ENCODE measurements around the gene MMP15. TPM values are rescaled to one million over a fixed set of nuclear protein-coding genes. Genes with fewer than 3 reads are reported as not detected.

Gene MMP15
- total RNA-seq, 2 experiments from 2014 or later, result 0.25 to 0.63 TPM

DNA sequence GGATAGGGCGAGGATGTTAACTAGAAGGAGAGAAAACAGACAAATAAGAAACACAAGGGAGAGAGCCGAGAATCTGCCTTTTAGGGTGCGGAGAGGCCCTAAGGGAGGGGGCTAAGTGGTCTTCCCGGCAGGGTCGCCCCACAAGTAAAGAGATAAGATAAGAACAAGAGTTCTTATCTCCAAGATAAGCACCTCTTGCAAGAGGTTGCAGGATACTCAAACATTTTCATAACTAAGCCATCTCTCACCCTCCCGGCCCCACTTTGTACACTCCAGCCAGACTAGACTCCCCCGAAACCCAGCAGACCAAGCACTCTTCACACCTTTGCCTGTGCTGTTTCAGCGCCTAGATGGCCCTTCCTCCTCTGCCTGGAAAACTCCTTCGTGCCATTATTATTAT lies 39.4 kb upstream of the MMP15 start:
- ATAC-seq (no peak), DNase-seq (no peak)
- Mint-ChIP-seq H3K4me1 (ENCODE audit: low read depth) (peaks cover 5% of the 10 kb centered on the region), H3K36me3 (ENCODE audit: low read depth) (no peaks in the 10 kb centered on the region), H3K9me3 (no peaks in the 10 kb centered on the region), H3K27ac (no peak overlapping the region), H3K4me3 (peak overlapping the region; percentile 83), H3K27me3 (no peaks in the 10 kb centered on the region)
- intact Hi-C loops (cut with micrococcal nuclease), result no loop called here
- ChIA-PET POLR2A (no interaction called here), CTCF (interaction anchor here (2.3 kb wide), 1 partner anchor 14 kb away, joined by 6 read pairs; no protein-coding TSS in a partner anchor)
- TF ChIP-seq, protein P1, sequence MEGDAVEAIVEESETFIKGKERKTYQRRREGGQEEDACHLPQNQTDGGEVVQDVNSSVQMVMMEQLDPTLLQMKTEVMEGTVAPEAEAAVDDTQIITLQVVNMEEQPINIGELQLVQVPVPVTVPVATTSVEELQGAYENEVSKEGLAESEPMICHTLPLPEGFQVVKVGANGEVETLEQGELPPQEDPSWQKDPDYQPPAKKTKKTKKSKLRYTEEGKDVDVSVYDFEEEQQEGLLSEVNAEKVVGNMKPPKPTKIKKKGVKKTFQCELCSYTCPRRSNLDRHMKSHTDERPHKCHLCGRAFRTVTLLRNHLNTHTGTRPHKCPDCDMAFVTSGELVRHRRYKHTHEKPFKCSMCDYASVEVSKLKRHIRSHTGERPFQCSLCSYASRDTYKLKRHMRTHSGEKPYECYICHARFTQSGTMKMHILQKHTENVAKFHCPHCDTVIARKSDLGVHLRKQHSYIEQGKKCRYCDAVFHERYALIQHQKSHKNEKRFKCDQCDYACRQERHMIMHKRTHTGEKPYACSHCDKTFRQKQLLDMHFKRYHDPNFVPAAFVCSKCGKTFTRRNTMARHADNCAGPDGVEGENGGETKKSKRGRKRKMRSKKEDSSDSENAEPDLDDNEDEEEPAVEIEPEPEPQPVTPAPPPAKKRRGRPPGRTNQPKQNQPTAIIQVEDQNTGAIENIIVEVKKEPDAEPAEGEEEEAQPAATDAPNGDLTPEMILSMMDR (IDR thresholded peaks at IDR 0.05), result no peak

GRCh38 chr16:57987441-57988177 lies 37.9 kb upstream of the MMP15 start:
- H3K27ac Mint-ChIP-seq, result no peak overlapping the region
- ChIA-PET POLR2A (interaction anchor here (0.6 kb wide), 1 partner anchor 1378 kb away, joined by 4 read pairs; no protein-coding TSS in a partner anchor), CTCF (interaction anchor here (1.0 to 2.3 kb wide), 2 partner anchors 12 to 81 kb away, joined by 3 to 6 read pairs; no protein-coding TSS in a partner anchor)
- H3K9me3 Mint-ChIP-seq, result no peaks in the 10 kb centered on the region
- TF ChIP-seq, protein P1 (IDR thresholded peaks at IDR 0.05), result no peak
- DNase-seq (no peak), ATAC-seq (no peak)
- H3K4me1 Mint-ChIP-seq (ENCODE audit: low read depth), result peaks cover 5% of the 10 kb centered on the region
- H3K36me3 Mint-ChIP-seq (ENCODE audit: low read depth), result no peaks in the 10 kb centered on the region
- intact Hi-C loops (cut with micrococcal nuclease), result no loop called here
- no peaks in the 10 kb centered on the region for H3K27me3 Mint-ChIP-seq
- H3K4me3 Mint-ChIP-seq, result no peak overlapping the region

DNA sequence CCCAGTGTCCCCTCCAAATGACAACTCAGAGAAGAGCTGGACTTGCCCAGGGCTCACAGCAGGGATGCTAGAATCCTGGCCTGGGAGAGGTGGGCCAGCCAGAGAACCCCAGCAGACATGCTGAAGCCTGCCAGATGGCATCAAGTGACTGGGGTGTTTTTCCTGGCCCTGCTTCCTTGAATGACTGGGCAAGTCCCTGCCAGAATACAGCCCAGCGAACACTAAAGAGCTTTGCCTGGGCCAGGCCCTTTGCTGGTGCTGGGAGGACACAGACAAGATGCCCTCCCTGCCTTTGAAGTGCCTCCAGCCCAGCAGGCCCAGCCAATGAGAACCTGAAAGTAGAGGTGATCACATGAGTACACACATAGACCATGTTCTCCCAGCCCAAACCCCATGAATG lies 36.6 kb upstream of the MMP15 start:
- ATAC-seq (no peak), DNase-seq (no peak)
- intact Hi-C loops (cut with micrococcal nuclease), result no loop called here
- TF ChIP-seq, protein P1 (IDR thresholded peaks at IDR 0.05), result no peak
- Mint-ChIP-seq H3K36me3 (ENCODE audit: low read depth) (no peaks in the 10 kb centered on the region), H3K4me3 (no peak overlapping the region), H3K9me3 (no peaks in the 10 kb centered on the region), H3K4me1 (ENCODE audit: low read depth) (peaks cover 5% of the 10 kb centered on the region), H3K27me3 (no peaks in the 10 kb centered on the region), H3K27ac (no peak overlapping the region)
- ChIA-PET CTCF (interaction anchor here (1.1 to 1.6 kb wide), 3 partner anchors 43 to 412 kb away, joined by 3 to 5 read pairs (median 5); no protein-coding TSS in a partner anchor), POLR2A (interaction anchor here (0.6 to 1.6 kb wide), 3 partner anchors 10 to 94 kb away, joined by 3 to 5 read pairs (median 4); no protein-coding TSS in a partner anchor)

GRCh38 chr16:57991551-57992059 lies 33.9 kb upstream of the MMP15 start:
- intact Hi-C loops (cut with micrococcal nuclease), result no loop called here
- CTCF ChIA-PET, result interaction anchor here (1.6 kb wide), 1 partner anchor 401 kb away, joined by 3 read pairs; no protein-coding TSS in a partner anchor
- DNase-seq, result no peak
- Mint-ChIP-seq H3K27ac (no peak overlapping the region), H3K9me3 (no peaks in the 10 kb centered on the region), H3K4me3 (no peak overlapping the region), H3K27me3 (no peaks in the 10 kb centered on the region), H3K36me3 (ENCODE audit: low read depth) (peaks cover 2% of the 10 kb centered on the region), H3K4me1 (ENCODE audit: low read depth) (peaks cover 18% of the 10 kb centered on the region)
- POLR2A ChIA-PET, result interaction anchor here (0.9 kb wide), 1 partner anchor 85 kb away, joined by 3 read pairs; no protein-coding TSS in a partner anchor
- TF ChIP-seq, protein P1 (IDR thresholded peaks at IDR 0.05), result no peak
- ATAC-seq, result no peak

DNA sequence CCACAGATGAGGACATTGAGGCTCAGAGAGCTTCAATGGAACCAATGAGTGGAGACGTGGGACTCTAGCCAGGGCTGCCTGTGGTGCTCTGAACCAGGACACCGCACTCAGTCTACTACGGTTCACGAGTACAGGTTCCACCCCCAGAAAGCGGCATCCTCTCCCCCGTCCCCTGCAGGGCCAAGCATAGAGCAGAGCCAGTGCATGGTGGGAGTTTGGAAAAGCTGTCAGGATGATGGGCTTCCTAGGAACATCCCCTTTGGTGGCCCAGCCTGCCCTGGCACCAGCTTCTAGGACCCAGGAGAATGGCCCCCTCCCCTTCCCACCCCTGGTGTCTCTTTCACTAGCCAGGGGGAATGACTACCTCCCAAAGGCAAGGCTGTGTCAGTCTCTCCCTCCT lies 33.5 kb upstream of the MMP15 start:
- DNase-seq (no peak), ATAC-seq (no peak)
- POLR2A ChIA-PET, result interaction anchor here (0.9 kb wide), 1 partner anchor 85 kb away, joined by 3 read pairs; no protein-coding TSS in a partner anchor
- H3K27me3 Mint-ChIP-seq, result no peaks in the 10 kb centered on the region
- peaks cover 2% of the 10 kb centered on the region for H3K36me3 Mint-ChIP-seq (ENCODE audit: low read depth)
- peaks cover 19% of the 10 kb centered on the region for H3K4me1 Mint-ChIP-seq (ENCODE audit: low read depth)
- H3K4me3 Mint-ChIP-seq, result no peak overlapping the region
- CTCF ChIA-PET, result interaction anchor here (1.6 kb wide), 1 partner anchor 401 kb away, joined by 3 read pairs; no protein-coding TSS in a partner anchor
- intact Hi-C loops (cut with micrococcal nuclease), result no loop called here
- H3K9me3 Mint-ChIP-seq, result no peaks in the 10 kb centered on the region
- no peak overlapping the region for H3K27ac Mint-ChIP-seq
- TF ChIP-seq, protein P1 (IDR thresholded peaks at IDR 0.05), result no peak
